ENCODE results near the gene PRR15. TPM values are rescaled to one million over a fixed set of nuclear protein-coding genes. Genes with fewer than 3 reads are reported as not detected.

Gene PRR15
- polyA plus RNA-seq, 1 donor from 2014 or later, result not detected

- Histone ChIP-seq H3K4me3 (ENCODE audit: low read length) (no peak overlapping the region), H3K27me3 (ENCODE audit: insufficient read depth, low read depth, low read length) (peaks cover 65% of the 10 kb centered on the region), H3K4me2 (ENCODE audit: low read length) (no peak overlapping the region)
These were observed 3.5 kb downstream of the PRR15 start for GRCh38 chr7:29567174-29567573.

DNA sequence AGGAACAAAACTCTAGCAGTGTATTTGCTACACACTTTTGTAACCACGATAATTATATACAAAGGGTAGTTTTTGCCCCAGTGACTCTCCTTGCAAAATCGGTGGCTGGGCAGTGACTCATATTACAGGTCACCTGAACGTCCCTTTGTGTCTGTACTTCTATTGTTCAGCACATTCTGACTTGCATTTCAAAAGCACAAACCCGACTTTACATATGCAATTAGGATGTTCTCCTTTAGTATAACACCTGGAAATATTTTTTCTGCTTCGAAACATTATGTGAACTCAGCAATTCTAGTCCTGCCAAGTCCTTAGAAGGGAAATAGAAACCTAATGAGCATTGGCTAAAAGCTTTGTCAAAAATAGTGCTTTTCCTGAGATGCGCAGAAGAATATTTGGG lies 6.0 kb downstream of the PRR15 start:
- H3K9ac ChIP-seq (ENCODE audit: low read length), result no peak overlapping the region
- no peak overlapping the region for H2AFZ ChIP-seq (ENCODE audit: low read depth, low read length)
- no peaks in the 10 kb centered on the region for H3F3A ChIP-seq (ENCODE audit: insufficient read depth, low read length, poor library complexity, severe bottlenecking)
- H4K20me1 ChIP-seq (ENCODE audit: insufficient read depth), result no peaks in the 10 kb centered on the region
- H3K27me3 ChIP-seq (ENCODE audit: insufficient read depth, low read depth, low read length), result peaks cover 40% of the 10 kb centered on the region
- no peaks in the 10 kb centered on the region for H3K79me2 ChIP-seq (replicated peaks; ENCODE audit: insufficient read depth, low read length)
- no peaks in the 10 kb centered on the region for H3K9me3 ChIP-seq (ENCODE audit: low read length)
- H3K27ac ChIP-seq (ENCODE audit: low read length), result no peak overlapping the region
- H3K36me3 ChIP-seq (ENCODE audit: insufficient read depth, low read length), result no peaks in the 10 kb centered on the region
- no peak overlapping the region for H3K4me2 ChIP-seq (ENCODE audit: low read length)
- no peaks in the 10 kb centered on the region for H3K9me2 ChIP-seq (ENCODE audit: insufficient read depth, low read length)
- no peak overlapping the region for H3K4me3 ChIP-seq (ENCODE audit: low read length)
- TF ChIP-seq SMC3 (conservative IDR thresholded peaks at IDR 0.05; ENCODE audit: poor library complexity) (no peak), TAF1 (IDR thresholded peaks at IDR 0.05; ENCODE audit: low read depth) (no peak), EZH2 (IDR thresholded peaks at IDR 0.05; ENCODE audit: borderline replicate concordance, insufficient read depth, low read length, poor library complexity, severe bottlenecking) (no peak), MXI1 (conservative IDR thresholded peaks at IDR 0.05; ENCODE audit: poor library complexity, severe bottlenecking) (no peak), CTCF (IDR thresholded peaks at IDR 0.05; ENCODE audit: poor library complexity, severe bottlenecking) (no peak), REST (IDR thresholded peaks at IDR 0.05; ENCODE audit: borderline replicate concordance) (no peak), POLR2AphosphoS5 (IDR thresholded peaks at IDR 0.05) (no peak)

More at GRCh38 chr7:29567174-29567573, 3.5 kb downstream of the PRR15 start:
- TF ChIP-seq EP300 (conservative IDR thresholded peaks at IDR 0.05; ENCODE audit: poor library complexity, severe bottlenecking) (no peak), SMC3 (conservative IDR thresholded peaks at IDR 0.05; ENCODE audit: poor library complexity) (no peak), RAD21 (conservative IDR thresholded peaks at IDR 0.05) (no peak), TAF1 (IDR thresholded peaks at IDR 0.05; ENCODE audit: low read depth) (no peak), CTCF (IDR thresholded peaks at IDR 0.05; ENCODE audit: poor library complexity, severe bottlenecking) (no peak), POLR2AphosphoS5 (IDR thresholded peaks at IDR 0.05) (no peak), REST (IDR thresholded peaks at IDR 0.05; ENCODE audit: borderline replicate concordance) (no peak), MXI1 (conservative IDR thresholded peaks at IDR 0.05; ENCODE audit: poor library complexity, severe bottlenecking) (no peak), EZH2 (IDR thresholded peaks at IDR 0.05; ENCODE audit: borderline replicate concordance, insufficient read depth, low read length, poor library complexity, severe bottlenecking) (no peak)
- Histone ChIP-seq H3K9ac (ENCODE audit: low read length) (no peak overlapping the region), H2AFZ (ENCODE audit: low read depth, low read length) (no peak overlapping the region), H4K20me1 (ENCODE audit: insufficient read depth) (no peaks in the 10 kb centered on the region), H3K36me3 (ENCODE audit: insufficient read depth, low read length) (no peaks in the 10 kb centered on the region), H3K27ac (ENCODE audit: low read length) (no peak overlapping the region), H3K9me3 (ENCODE audit: low read length) (no peaks in the 10 kb centered on the region), H3K9me2 (ENCODE audit: insufficient read depth, low read length) (no peaks in the 10 kb centered on the region), H3F3A (ENCODE audit: insufficient read depth, low read length, poor library complexity, severe bottlenecking) (no peaks in the 10 kb centered on the region), H3K79me2 (replicated peaks; ENCODE audit: insufficient read depth, low read length) (no peaks in the 10 kb centered on the region)

All from neural cell (in vitro differentiated cells).